Psoas muscle (tissue), 8 donors: ENCODE results near the gene LRIF1. TPM values are rescaled to one million over a fixed set of nuclear protein-coding genes. Genes with fewer than 3 reads are reported as not detected.

Experiments
- ATAC-seq, 4 donors: fragments of 200-7000 bp; cut with Tn5 transposase; one replicate each; pipeline ENCODE4 v1.9.1; 2020; ENCODE audit warnings: moderate library complexity in 3 of 4, mild to moderate bottlenecking in 2 of 4
- DNase-seq, 2 donors: peaks; one replicate each; pipeline ENCODE4 v3.0.0-alpha.2; 2020
- H3K27ac ChIP-seq: fragments of 200-600 bp; one replicate; pipeline ENCODE4 v1.8.0; 2022
- H3K27me3 ChIP-seq, 3 donors: fragments of 200-600 bp in 1 of 3; one replicate each; pipeline versions ENCODE4 v1.6.1 to v1.8.0; 2013 to 2022; ENCODE audit warnings: low read length in 2 of 3, mild to moderate bottlenecking in 2 of 3, moderate library complexity in 1 of 3; ENCODE audit not compliant: insufficient read depth in 3 of 3
- H3K36me3 ChIP-seq, 2 donors: fragments of 200-600 bp in 1 of 2; one replicate each; pipeline versions ENCODE4 v1.6.1 to v1.8.0; 2013 to 2022; ENCODE audit warnings: low read depth in 1 of 2, mild to moderate bottlenecking in 1 of 2, moderate library complexity in 1 of 2; ENCODE audit not compliant: insufficient read depth in 1 of 2
- H3K4me1 ChIP-seq: fragments of 200-600 bp; one replicate; pipeline ENCODE4 v1.8.0; 2022
- H3K4me3 ChIP-seq: fragments of 200-600 bp; one replicate; pipeline ENCODE4 v1.8.0; 2022; ENCODE audit warnings: mild to moderate bottlenecking
- H3K9me3 ChIP-seq: fragments of 200-600 bp; one replicate; pipeline ENCODE4 v1.8.0; 2022
- CTCF ChIP-seq: fragments of 200-600 bp; IDR thresholded peaks from one replicate; pipeline ENCODE4 v1.8.0; 2022; ENCODE audit warnings: antibody characterized with exemption
- WGBS, 3 donors: extraction: QIAGEN DNeasy Blood & Tissue Kit; methylation state at CpG; one replicate each; pipeline versions ENCODE4 v1.1.6 to v1.1.7; 2013; 5-methylcytosine and 5-hydroxymethylcytosine counted together
- intact Hi-C, 2 donors: fragments of 100-400 bp; cut with DNase I; formaldehyde crosslinking; loops; one replicate each; pipeline versions ENCODE4 v1.11.0 to v1.14.2; 2022
- polyA plus RNA-seq, 3 donors: library from polyadenylated mRNA; stranded (reverse); fragments of 200-250 nt; gene quantifications; one replicate each; pipeline ENCODE4 v1.2.3, GENCODE V29; 2013
- total RNA-seq, 4 donors: library from RNA; stranded (reverse); fragmentation: NEBNext Ultra II Directional in 2 of 4; extraction: Animal tissue kit (Norgen Biotek cat#: 25700) in 2 of 4; gene quantifications; one replicate each; pipeline versions ENCODE4 v1.2.1 to v1.2.4, GENCODE V29; 2021 to 2023
- donor health status: healthy with polysubstance abuse.
- donor health status: DM: no; HTN: no; CAD: no; lungs with moderate emphysema.
- donor health status: Bipolar disorder and iron deficiency.
- donor health status: healthy.
- donor health status: DM: yes; HTN: yes; CAD: no.
- donor health status: DM: no; HTN: no; CAD: no.
- donor health status: DM: no; HTN: no; CAD: no.
- donor health status: DM: yes; HTN: yes; CAD: no.

LRIF1 gene
- total and polyA plus RNA-seq, 7 donors, result 6.3 to 51.9 (median 10.6) TPM

- intact Hi-C loops, result no loop called here
- no peak overlapping the region for H3K4me3 ChIP-seq
- 66 to 73% (median 72%) methylated on average over 3 of the region's 3 CpGs for WGBS, 3 donors
- H3K36me3 ChIP-seq, result no peaks in the 10 kb centered on the region
- H3K9me3 ChIP-seq, result no peaks in the 10 kb centered on the region
- TF ChIP-seq CTCF, result no peak
- ATAC-seq (no peak), DNase-seq (no peak)
- no peak overlapping the region for H3K27ac ChIP-seq
- H3K27me3 ChIP-seq, result peaks cover 0 to 2% (median 0%) of the 10 kb centered on the region in 3 donors
- no peaks in the 10 kb centered on the region for H3K4me1 ChIP-seq
Measured at GRCh38 chr1:110990541-110990940, 26.8 kb upstream of the LRIF1 start.

- intact Hi-C loops, result no loop called here
- H3K36me3 ChIP-seq, result no peaks in the 10 kb centered on the region
- no peaks in the 10 kb centered on the region for H3K27me3 ChIP-seq
- H3K4me1 ChIP-seq, result no peaks in the 10 kb centered on the region
- DNase-seq, result no peak
- H3K27ac ChIP-seq, result no peak overlapping the region
- no peak overlapping the region for H3K4me3 ChIP-seq
- no peak for ATAC-seq
- no peak for TF ChIP-seq CTCF
- no peaks in the 10 kb centered on the region for H3K9me3 ChIP-seq
Measured at GRCh38 chr1:110986407-110986891, 22.7 kb upstream of the LRIF1 start.

GRCh38 chr1:110982320-110982719 is 18.6 kb upstream of the LRIF1 start:
- no peak for TF ChIP-seq CTCF
- Histone ChIP-seq H3K27me3 (peaks cover 0 to 5% (median 0%) of the 10 kb centered on the region in 3 donors), H3K9me3 (no peaks in the 10 kb centered on the region), H3K27ac (no peak overlapping the region), H3K4me3 (no peak overlapping the region), H3K36me3 (no peaks in the 10 kb centered on the region), H3K4me1 (no peaks in the 10 kb centered on the region)
- WGBS, 3 donors, result 61 to 62% (median 61%) methylated on average over 3 of the region's 3 CpGs
- intact Hi-C loops, result no loop called here
- no peak for DNase-seq
- ATAC-seq, result no peak

GRCh38 chr1:110979154-110979553 is 15.4 kb upstream of the LRIF1 start:
- no peak for TF ChIP-seq CTCF
- H3K9me3 ChIP-seq, result no peaks in the 10 kb centered on the region
- intact Hi-C loops, result no loop called here

GRCh38 chr1:110976089-110976488 is 12.4 kb upstream of the LRIF1 start:
- TF ChIP-seq CTCF, result no peak
- no peaks in the 10 kb centered on the region for H3K9me3 ChIP-seq
- WGBS, 3 donors, result 79 to 81% (median 80%) methylated on average over 3 of the region's 3 CpGs

More at GRCh38 chr1:110979154-110979553, 15.4 kb upstream of the LRIF1 start:
- no peaks in the 10 kb centered on the region for H3K36me3 ChIP-seq
- peaks cover 0 to 5% (median 0%) of the 10 kb centered on the region in 3 donors for H3K27me3 ChIP-seq
- H3K4me3 ChIP-seq, result no peak overlapping the region
- ATAC-seq (no peak), DNase-seq (no peak)
- 84 to 89% (median 85%) methylated on average over 2 of the region's 2 CpGs for WGBS, 3 donors
- H3K4me1 ChIP-seq, result no peaks in the 10 kb centered on the region
- H3K27ac ChIP-seq, result no peak overlapping the region

More at GRCh38 chr1:110976089-110976488, 12.4 kb upstream of the LRIF1 start:
- H3K4me3 ChIP-seq, result no peak overlapping the region
- no peak overlapping the region for H3K27ac ChIP-seq
- no peaks in the 10 kb centered on the region for H3K4me1 ChIP-seq
- peaks cover 2 to 32% (median 7%) of the 10 kb centered on the region in 3 donors for H3K27me3 ChIP-seq
- intact Hi-C loops, result no loop called here
- H3K36me3 ChIP-seq, result no peaks in the 10 kb centered on the region
- ATAC-seq (no peak), DNase-seq (no peak)
